Uterus (tissue), 2 donors: ENCODE measurements around the gene CRCP.

Experiments used
- POLR2A ChIP-seq, 2 donors: fragments of 450-650 bp; IDR thresholded peaks; one replicate each; pipeline ENCODE4 v1.6.1; 2016; ENCODE audit warnings: antibody characterized with exemption in 2 of 2, mild to moderate bottlenecking in 1 of 2, moderate library complexity in 1 of 2
- TF ChIP-seq, protein P1 (sequence below), 4 experiments: fragments of 200-600 bp in 2 of 4; fragments of 450-650 bp in 2 of 4; sonication (generic) in 2 of 4; IDR thresholded peaks; one replicate each; pipeline ENCODE4 v1.5.1; 2016 to 2019; ENCODE audit warnings: antibody characterized with exemption in 4 of 4, mild to moderate bottlenecking in 2 of 4, moderate library complexity in 1 of 4

DNA sequence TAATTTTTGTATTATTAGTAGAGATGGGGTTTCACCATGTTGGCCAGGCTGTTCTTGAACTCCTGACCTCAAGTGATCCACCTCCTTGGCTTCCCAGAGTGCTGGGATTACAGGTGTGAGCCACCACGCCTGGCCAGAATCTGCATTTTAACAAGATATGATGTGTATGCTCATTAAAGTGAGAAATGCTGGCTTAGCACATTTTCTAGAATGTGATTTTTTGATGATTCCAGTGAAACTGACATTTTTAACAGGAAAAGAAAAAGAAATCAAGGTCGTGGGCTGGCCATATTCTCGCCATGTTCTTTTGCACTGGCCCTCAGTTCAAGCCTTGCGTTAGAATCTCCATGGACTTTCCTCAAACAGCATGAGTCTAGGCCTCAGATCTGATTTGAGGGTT lies 72.3 kb downstream of the CRCP start:
- TF ChIP-seq, protein P1, sequence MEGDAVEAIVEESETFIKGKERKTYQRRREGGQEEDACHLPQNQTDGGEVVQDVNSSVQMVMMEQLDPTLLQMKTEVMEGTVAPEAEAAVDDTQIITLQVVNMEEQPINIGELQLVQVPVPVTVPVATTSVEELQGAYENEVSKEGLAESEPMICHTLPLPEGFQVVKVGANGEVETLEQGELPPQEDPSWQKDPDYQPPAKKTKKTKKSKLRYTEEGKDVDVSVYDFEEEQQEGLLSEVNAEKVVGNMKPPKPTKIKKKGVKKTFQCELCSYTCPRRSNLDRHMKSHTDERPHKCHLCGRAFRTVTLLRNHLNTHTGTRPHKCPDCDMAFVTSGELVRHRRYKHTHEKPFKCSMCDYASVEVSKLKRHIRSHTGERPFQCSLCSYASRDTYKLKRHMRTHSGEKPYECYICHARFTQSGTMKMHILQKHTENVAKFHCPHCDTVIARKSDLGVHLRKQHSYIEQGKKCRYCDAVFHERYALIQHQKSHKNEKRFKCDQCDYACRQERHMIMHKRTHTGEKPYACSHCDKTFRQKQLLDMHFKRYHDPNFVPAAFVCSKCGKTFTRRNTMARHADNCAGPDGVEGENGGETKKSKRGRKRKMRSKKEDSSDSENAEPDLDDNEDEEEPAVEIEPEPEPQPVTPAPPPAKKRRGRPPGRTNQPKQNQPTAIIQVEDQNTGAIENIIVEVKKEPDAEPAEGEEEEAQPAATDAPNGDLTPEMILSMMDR (IDR thresholded peaks at IDR 0.05): no peak
- no peak for TF ChIP-seq POLR2A (IDR thresholded peaks at IDR 0.05)
